ENCODE measurements around the gene DPY19L3. TPM values are rescaled to one million over a fixed set of nuclear protein-coding genes. Genes with fewer than 3 reads are reported as not detected.
"Not testable (repeated sequence)": the region's sequence is repeated elsewhere in the genome, so short reads cannot be mapped to it uniquely, and the experiment has no call there.

The DPY19L3 gene
- total RNA-seq, 1 donor from 2014 or later, result 115 TPM

DNA sequence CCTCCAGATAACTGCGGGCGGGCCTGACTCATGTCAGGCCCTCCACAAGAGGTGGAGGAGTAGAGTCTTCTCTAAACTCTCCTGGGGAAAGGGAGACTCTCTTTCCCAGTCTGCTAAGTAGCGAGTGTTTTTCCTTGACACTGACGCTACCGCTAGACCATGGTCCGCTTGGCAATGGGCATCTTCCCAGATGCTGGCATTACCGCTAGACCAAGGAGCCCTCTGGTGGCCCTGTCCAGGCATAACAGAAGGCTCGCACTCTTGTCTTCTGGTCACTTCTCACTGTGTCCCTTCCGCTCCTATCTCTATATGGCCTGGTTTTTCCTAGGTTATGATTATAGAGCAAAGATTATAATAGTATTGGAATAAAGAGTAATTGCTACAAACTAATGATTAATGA is 28.5 kb upstream of the DPY19L3 start:
- not testable (repeated sequence) for H3K27me3 ChIP-seq; H3K27ac ChIP-seq; H3K4me3 ChIP-seq; DNase-seq (ENCODE audit: low spot score in 2 of 2); H3K9me3 ChIP-seq
- H3K36me3 ChIP-seq, result peaks cover 4 to 43% of the 10 kb centered on the region in 2 donors
- H3K4me1 ChIP-seq, result peaks cover 0 to 12% of the 10 kb centered on the region in 2 donors
- intact Hi-C loops (cut with DNase I), result loop anchor here (5.0 kb wide), 2 partner anchors 40 to 90 kb away; no protein-coding TSS in a partner anchor
- TF ChIP-seq, protein P1, sequence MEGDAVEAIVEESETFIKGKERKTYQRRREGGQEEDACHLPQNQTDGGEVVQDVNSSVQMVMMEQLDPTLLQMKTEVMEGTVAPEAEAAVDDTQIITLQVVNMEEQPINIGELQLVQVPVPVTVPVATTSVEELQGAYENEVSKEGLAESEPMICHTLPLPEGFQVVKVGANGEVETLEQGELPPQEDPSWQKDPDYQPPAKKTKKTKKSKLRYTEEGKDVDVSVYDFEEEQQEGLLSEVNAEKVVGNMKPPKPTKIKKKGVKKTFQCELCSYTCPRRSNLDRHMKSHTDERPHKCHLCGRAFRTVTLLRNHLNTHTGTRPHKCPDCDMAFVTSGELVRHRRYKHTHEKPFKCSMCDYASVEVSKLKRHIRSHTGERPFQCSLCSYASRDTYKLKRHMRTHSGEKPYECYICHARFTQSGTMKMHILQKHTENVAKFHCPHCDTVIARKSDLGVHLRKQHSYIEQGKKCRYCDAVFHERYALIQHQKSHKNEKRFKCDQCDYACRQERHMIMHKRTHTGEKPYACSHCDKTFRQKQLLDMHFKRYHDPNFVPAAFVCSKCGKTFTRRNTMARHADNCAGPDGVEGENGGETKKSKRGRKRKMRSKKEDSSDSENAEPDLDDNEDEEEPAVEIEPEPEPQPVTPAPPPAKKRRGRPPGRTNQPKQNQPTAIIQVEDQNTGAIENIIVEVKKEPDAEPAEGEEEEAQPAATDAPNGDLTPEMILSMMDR (IDR thresholded peaks at IDR 0.05), result peak in 2 of 3 experiments; percentile 17 to 47

DNA sequence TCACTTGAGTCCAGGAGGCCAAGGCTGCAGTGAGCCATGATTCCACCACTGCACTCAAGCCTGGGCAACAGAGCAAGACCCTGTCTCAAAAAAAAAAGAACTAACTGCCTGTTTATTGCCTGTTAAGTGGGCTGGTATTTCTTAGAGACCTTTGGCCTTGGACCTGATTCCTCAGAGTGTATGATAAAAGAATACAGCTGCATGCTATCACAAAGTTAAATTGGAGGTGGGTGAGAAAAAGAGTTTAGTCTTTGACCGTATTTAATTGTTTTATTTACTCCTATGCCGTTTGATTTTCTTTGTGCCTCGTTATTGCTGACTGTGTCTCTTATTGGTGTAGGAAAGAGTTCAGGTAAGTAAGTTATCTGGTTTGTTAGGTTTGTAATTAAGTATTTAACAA is 25.3 kb upstream of the DPY19L3 start:
- intact Hi-C loops (cut with DNase I), result no loop called here
- Histone ChIP-seq H3K9me3 (no peaks in the 10 kb centered on the region), H3K4me3 (no peak overlapping the region), H3K27me3 (no peaks in the 10 kb centered on the region), H3K27ac (no peak overlapping the region), H3K36me3 (peaks cover 17 to 57% of the 10 kb centered on the region in 2 donors), H3K4me1 (no peaks in the 10 kb centered on the region)
- TF ChIP-seq, protein P1 (IDR thresholded peaks at IDR 0.05), result no peak
- DNase-seq (ENCODE audit: low spot score in 2 of 2), result no peak

DNA sequence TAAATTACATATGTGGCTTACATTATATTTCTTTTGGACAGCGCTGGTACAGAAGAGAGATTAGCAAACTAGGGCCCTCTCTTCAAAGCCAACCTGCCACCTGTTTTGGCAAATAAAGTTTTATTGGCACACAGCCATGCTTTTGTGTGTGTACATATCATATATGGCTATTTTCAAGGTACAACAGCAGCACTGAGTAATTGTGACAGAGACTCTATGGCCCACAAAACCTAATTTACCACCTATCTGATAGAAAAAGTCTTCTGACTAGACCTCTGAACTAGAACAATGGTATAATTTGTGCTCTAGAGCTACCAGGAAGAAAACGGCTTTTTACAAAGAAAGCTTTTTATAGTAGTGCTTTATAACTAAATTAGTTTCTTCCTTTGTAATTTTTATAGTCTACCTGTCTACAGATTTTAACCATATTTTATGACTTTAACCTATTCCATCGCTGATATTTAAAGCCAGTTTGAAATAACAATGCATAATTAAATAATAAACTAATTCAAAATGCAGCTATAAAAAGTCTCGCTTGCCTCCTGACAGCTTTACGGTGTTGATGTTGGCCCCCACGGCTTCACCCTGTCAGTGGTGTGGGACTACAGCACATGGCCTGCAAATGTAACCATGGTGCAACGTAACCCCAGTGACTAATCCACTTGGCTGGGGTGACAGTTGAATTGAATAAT is 17.7 kb upstream of the DPY19L3 start:
- no peaks in the 10 kb centered on the region for H3K9me3 ChIP-seq
- TF ChIP-seq, protein P1 (IDR thresholded peaks at IDR 0.05), result no peak
- DNase-seq (ENCODE audit: low spot score in 2 of 2), result peak in 1 of 2 donors; percentile 78
- peak overlapping the region in 1 of 2 donors; percentile 68 for H3K27ac ChIP-seq
- peaks cover 0 to 5% of the 10 kb centered on the region in 2 donors for H3K4me1 ChIP-seq
- intact Hi-C loops (cut with DNase I), result no loop called here
- no peak overlapping the region for H3K4me3 ChIP-seq
- no peaks in the 10 kb centered on the region for H3K27me3 ChIP-seq
- peaks cover 8 to 24% of the 10 kb centered on the region in 2 donors for H3K36me3 ChIP-seq

- intact Hi-C loops (cut with DNase I), result no loop called here
- Histone ChIP-seq H3K4me1 (peaks cover 0 to 5% of the 10 kb centered on the region in 2 donors), H3K36me3 (peaks cover 3 to 18% of the 10 kb centered on the region in 2 donors), H3K27ac (no peak overlapping the region), H3K9me3 (no peaks in the 10 kb centered on the region), H3K4me3 (no peak overlapping the region), H3K27me3 (no peaks in the 10 kb centered on the region)
- DNase-seq (ENCODE audit: low spot score in 2 of 2), result no peak
- TF ChIP-seq, protein P1 (IDR thresholded peaks at IDR 0.05), result no peak
Measured at GRCh38 chr19:32388393-32388855, 17.1 kb upstream of the DPY19L3 start.

DNA sequence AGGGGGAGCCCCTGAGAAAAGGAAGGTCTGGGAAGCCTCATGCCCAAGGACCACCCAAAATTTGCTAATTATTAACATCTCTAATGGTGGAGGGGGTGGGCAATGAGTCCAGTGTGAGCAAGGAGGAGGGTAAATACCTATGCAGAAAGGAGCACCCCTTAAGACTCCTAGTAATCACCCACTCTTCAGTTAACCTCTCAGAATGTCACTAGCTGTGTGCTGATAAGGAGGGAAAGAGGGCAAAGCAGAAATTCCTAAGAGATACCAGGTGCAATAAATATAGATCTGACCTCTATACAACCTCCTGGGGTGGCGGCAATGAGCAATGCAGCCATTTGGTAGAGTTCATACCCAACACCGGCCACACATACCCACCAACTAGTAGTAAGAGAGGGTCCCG is 12.7 kb upstream of the DPY19L3 start:
- peaks cover 0 to 3% of the 10 kb centered on the region in 2 donors for H3K4me1 ChIP-seq
- no peaks in the 10 kb centered on the region for H3K9me3 ChIP-seq
- TF ChIP-seq, protein P1 (IDR thresholded peaks at IDR 0.05), result no peak
- H3K27ac ChIP-seq, result no peak overlapping the region
- DNase-seq (ENCODE audit: low spot score in 2 of 2), result no peak
- peaks cover 0 to 2% of the 10 kb centered on the region in 2 donors for H3K36me3 ChIP-seq
- no peaks in the 10 kb centered on the region for H3K27me3 ChIP-seq
- intact Hi-C loops (cut with DNase I), result no loop called here
- H3K4me3 ChIP-seq, result no peak overlapping the region

Measured in ascending aorta (tissue), 2 donors.